Stomach (tissue), 4 donors: ENCODE data around the gene DYNLT1.

Experiments
- EP300 ChIP-seq: sonication (generic); formaldehyde crosslinking; IDR thresholded peaks from one replicate; pipeline ENCODE4 v1.6.1; 2017; ENCODE audit warnings: antibody characterized with exemption
- POLR2A ChIP-seq, 4 donors: fragments of 450-650 bp; IDR thresholded peaks; one replicate each; pipeline ENCODE4 v1.6.1; 2016; ENCODE audit warnings: antibody characterized with exemption in 4 of 4, control low read depth in 2 of 4, mild to moderate bottlenecking in 1 of 4, moderate library complexity in 1 of 4
- POLR2AphosphoS5 ChIP-seq, 3 donors: sonication (generic); formaldehyde crosslinking; IDR thresholded peaks; one replicate each; pipeline ENCODE4 v1.6.1; 2016; ENCODE audit warnings: antibody characterized with exemption in 3 of 3
- TF ChIP-seq, protein P1 (sequence below), 7 experiments: fragments of 450-650 bp in 4 of 7; fragments of 200-600 bp in 3 of 7; sonication (generic) in 3 of 7; IDR thresholded peaks; one replicate each; pipeline ENCODE4 v1.5.1; 2016 to 2019; ENCODE audit warnings: antibody characterized with exemption in 7 of 7, control low read depth in 2 of 7, mild to moderate bottlenecking in 1 of 7

GRCh38 chr6:158649289-158650143 is 5.0 kb upstream of the DYNLT1 start, which contains the start of gene SYTL3:
- TF ChIP-seq POLR2A (IDR thresholded peaks at IDR 0.05): peak in 1 of 4 donors; percentile 39
- TF ChIP-seq EP300: no peak
- TF ChIP-seq, protein P1, sequence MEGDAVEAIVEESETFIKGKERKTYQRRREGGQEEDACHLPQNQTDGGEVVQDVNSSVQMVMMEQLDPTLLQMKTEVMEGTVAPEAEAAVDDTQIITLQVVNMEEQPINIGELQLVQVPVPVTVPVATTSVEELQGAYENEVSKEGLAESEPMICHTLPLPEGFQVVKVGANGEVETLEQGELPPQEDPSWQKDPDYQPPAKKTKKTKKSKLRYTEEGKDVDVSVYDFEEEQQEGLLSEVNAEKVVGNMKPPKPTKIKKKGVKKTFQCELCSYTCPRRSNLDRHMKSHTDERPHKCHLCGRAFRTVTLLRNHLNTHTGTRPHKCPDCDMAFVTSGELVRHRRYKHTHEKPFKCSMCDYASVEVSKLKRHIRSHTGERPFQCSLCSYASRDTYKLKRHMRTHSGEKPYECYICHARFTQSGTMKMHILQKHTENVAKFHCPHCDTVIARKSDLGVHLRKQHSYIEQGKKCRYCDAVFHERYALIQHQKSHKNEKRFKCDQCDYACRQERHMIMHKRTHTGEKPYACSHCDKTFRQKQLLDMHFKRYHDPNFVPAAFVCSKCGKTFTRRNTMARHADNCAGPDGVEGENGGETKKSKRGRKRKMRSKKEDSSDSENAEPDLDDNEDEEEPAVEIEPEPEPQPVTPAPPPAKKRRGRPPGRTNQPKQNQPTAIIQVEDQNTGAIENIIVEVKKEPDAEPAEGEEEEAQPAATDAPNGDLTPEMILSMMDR (IDR thresholded peaks at IDR 0.05): no peak
- TF ChIP-seq POLR2AphosphoS5 (IDR thresholded peaks at IDR 0.05): peak in 2 of 3 donors; percentile 84 to 85
